Measurements from ENCODE around the gene PIK3R1. TPM values are rescaled to one million over a fixed set of nuclear protein-coding genes. Genes with fewer than 3 reads are reported as not detected.
A peak's percentile ranks its signal among the peaks of the same experiment; 100 is the strongest.
"Not testable (repeated sequence)": the region's sequence is repeated elsewhere in the genome, so short reads cannot be mapped to it uniquely, and the experiment has no call there.

Gene PIK3R1
- total RNA-seq, 1 donor from 2014 or later = 18.4 TPM

- peak; percentile 11 for DNase-seq
These were observed 22.0 kb upstream of the PIK3R1 start for GRCh38 chr5:68193481-68194036.

GRCh38 chr5:68194386-68194785, 21.2 kb upstream of the PIK3R1 start:
- no peak for DNase-seq

- DNase-seq = no peak
These were observed 20.4 kb upstream of the PIK3R1 start for GRCh38 chr5:68195137-68195536.

- DNase-seq = no peak
These were observed 18.7 kb upstream of the PIK3R1 start for GRCh38 chr5:68196876-68197275.

- DNase-seq = no peak
These were observed 15.3 kb upstream of the PIK3R1 start for GRCh38 chr5:68200288-68200687.

- DNase-seq = not testable (repeated sequence)
These were observed 4.9 kb upstream of the PIK3R1 start for GRCh38 chr5:68210654-68211053.

GRCh38 chr5:68214482-68215207, 911 bp upstream of the PIK3R1 start:
- DNase-seq = peak; percentile 22

GRCh38 chr5:68215898-68216244, 315 bp downstream of the PIK3R1 start:
- peak; percentile 70 for DNase-seq

GRCh38 chr5:68216245-68217046, 890 bp downstream of the PIK3R1 start:
- peak; percentile 46 for DNase-seq

- peak; percentile 37 for DNase-seq
These were observed 1.4 kb downstream of the PIK3R1 start for GRCh38 chr5:68217047-68217355.

- DNase-seq = peak; percentile 26
These were observed 2.0 kb downstream of the PIK3R1 start for GRCh38 chr5:68217528-68217927.

- no peak for DNase-seq
These were observed 3.7 kb downstream of the PIK3R1 start for GRCh38 chr5:68219161-68219816.

GRCh38 chr5:68220260-68220659, 4.7 kb downstream of the PIK3R1 start:
- DNase-seq = no peak

GRCh38 chr5:68220914-68221313, 5.4 kb downstream of the PIK3R1 start:
- no peak for DNase-seq

- no peak for DNase-seq
These were observed 5.9 kb downstream of the PIK3R1 start for GRCh38 chr5:68221488-68221887.

- DNase-seq = no peak
These were observed 6.8 kb downstream of the PIK3R1 start for GRCh38 chr5:68222310-68222709.

- no peak for DNase-seq
These were observed 7.3 kb downstream of the PIK3R1 start for GRCh38 chr5:68222824-68223354.

- DNase-seq = no peak
These were observed 8.3 kb downstream of the PIK3R1 start for GRCh38 chr5:68223904-68224303.

GRCh38 chr5:68224509-68225187, 9.1 kb downstream of the PIK3R1 start:
- DNase-seq = no peak

GRCh38 chr5:68225188-68225910, 9.8 kb downstream of the PIK3R1 start:
- DNase-seq = peak; percentile 82

GRCh38 chr5:68225911-68226545, 10.5 kb downstream of the PIK3R1 start:
- no peak for DNase-seq

Measured in dermis blood vessel endothelial cell (primary cell).